KG1 (cell line): ENCODE results near the gene PAFAH2.

Experiments used
- DNase-seq: peaks from one replicate; lab custom pipeline; 2025; lab: John Stamatoyannopoulos, UW

PAFAH2 gene

DNA sequence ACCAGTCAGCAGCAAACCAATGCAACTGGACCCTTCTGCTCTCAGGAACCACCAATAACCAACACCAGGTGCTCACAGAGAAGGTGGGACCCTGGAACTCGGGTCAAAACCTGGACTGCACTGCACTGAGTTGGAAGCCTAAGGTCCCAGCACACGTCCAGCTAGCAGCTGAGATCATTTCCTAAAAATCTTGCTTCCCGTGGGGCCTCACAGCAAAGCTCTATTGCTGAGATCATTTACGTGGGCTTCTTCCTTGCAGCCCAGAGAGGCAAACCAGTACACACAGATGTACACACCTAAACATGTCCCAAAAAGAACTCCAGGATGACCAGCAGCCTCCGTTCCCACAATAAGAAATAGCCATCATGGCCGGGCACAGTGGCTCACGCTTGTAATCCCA lies 68.8 kb downstream of the PAFAH2 start:
- DNase-seq, result no peak

DNA sequence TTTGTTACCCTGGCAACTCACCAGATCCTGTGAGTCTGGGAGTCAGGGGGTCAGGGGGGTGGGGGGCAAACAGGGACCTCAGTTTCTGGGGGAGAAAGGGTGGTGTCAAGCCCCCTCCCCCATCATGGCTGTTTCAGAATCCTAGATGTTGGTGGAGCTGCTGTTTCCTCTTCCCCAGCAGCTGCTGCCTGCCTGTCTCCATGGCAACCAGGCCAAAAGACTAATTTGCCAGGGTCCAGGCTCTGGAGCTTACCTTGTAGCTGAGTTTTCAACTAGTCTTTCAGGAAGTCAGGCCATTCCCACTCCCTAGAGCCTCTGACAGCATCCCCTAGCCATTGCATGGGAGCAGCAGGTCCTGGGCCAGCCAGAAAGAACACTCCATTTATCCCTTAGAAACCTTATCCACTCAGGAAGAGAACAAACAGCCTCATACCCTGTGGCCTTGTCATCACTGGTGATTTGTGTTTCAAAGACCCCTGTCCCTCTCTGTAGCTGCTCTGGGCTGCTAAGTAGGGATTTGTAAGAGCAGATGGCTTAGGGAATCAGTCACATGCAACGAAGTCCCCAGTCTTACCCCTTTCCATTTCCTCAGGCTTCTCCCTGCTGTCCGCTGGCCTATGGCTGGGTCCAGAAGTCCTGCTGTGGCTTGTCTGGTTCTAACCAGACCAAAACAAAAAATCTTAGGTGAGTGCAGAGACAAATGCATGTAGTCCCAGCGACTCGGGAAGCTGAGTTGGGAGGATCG lies 70.2 kb downstream of the PAFAH2 start:
- DNase-seq, result no peak

DNA sequence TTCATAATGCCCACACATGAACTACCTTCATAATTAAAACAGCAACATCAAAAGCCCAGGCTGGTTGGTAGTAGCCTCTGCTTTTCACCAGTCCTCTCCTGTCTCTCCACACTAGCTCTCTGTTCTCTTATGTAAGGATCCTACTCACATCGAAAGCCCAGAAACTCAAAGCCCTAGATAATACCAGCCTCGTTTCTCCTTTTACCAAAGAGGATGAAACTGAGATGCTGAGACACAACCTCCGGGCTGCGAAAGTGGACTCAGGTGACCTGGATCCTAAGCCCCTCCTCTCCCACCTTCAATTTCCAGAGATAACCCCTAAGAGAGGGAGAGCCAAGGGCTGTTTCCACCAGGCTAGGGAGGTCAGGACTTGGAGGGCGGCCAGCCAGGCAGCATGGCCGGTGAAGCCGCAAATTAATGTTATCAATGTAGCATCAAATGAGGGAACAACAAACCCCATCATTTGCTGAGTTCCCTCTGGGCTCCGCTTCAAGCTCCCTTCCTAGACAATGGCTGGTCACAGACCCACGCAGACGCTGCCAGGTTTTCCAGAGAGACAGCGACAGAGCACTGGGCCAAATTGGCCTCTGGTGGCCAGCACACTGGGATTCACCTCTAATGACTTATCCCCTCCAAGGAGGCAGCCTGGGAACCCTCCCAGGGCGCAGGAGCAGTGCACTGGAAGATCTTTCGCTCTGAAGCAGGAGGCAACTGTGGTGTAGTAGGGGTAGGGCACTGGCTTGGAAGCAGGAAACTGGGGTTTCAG lies 70.9 kb downstream of the PAFAH2 start:
- DNase-seq, result no peak

DNA sequence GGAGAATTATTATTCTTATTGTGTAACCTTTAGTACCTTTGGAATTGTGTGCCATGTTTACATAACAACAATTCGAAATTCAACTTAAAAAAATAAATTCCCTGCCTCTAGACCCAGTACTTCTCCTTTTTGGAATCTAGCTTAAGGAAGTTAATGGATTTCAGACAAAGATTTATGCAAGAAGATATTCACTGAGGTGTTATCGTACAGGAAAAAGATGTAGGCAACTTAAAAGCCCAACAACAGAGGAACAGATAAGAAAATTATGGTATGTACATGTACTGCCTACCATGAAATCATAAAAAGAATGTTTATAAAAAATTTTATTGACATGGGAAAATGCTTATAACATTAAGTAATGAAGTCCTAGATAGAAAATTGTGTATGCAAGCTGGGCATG lies 73.4 kb downstream of the PAFAH2 start:
- DNase-seq, result no peak

GRCh38 chr1:25922971-25923552 lies 74.8 kb downstream of the PAFAH2 start:
- no peak for DNase-seq

- DNase-seq, result no peak
Observed at GRCh38 chr1:25922056-25922970, 75.5 kb downstream of the PAFAH2 start.

DNA sequence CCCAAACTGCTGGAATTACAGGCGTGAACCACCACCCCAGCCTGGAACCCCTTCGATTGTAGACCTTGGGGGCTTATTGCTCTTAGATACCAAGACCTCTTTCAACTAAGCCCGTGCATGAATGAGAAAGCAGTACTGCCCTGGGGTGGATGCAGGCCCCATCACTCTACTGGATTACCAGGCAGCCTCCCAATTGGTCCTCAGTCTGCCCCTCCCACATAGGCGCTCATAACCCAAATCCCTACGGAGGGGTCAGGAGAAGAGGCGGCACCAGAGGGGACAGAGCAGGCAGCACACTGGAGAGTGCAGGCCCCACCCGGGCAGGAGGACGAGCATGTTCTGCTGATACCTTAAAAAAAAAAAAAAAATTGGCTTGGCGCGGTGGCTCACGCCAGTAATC lies 79.2 kb downstream of the PAFAH2 start:
- no peak for DNase-seq

DNA sequence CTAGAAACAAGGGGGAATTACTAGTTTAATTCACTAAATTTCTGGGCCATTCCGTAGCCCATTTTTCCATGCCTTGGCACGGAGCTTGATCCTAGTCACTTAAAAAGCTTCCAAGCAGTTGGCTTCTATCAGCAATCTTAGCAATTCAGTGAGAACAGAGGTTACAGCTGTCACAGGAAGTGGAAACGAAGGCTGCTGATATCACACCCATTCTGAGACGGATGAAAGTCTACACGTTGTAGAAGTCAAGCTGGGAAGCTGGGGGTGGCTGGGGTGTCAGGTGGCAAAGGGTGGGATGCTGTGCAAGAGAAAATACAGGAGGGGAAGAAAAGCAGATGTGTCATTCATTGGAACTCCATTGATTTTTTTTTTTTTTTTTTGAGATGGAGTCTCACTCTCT lies 79.9 kb downstream of the PAFAH2 start:
- DNase-seq, result no peak

DNA sequence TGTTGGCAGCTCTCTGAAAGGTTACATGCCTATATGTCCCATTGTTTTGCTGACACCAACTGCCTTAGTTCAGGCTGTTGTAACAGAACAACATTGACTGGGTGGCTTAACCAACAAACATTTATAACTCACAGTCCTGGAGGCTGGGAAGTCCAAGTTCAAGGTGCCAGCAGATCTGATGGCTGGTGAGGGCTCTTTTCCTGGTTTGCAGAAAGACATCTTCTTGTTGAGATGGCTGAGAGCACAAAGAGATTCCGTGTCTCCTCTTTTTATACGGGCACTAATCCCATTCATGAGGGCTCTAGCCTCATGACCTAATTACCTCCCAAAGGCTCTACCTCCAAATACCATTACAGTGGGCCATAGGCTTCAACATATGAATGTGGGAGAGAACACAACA lies 81.4 kb downstream of the PAFAH2 start:
- DNase-seq, result no peak

DNA sequence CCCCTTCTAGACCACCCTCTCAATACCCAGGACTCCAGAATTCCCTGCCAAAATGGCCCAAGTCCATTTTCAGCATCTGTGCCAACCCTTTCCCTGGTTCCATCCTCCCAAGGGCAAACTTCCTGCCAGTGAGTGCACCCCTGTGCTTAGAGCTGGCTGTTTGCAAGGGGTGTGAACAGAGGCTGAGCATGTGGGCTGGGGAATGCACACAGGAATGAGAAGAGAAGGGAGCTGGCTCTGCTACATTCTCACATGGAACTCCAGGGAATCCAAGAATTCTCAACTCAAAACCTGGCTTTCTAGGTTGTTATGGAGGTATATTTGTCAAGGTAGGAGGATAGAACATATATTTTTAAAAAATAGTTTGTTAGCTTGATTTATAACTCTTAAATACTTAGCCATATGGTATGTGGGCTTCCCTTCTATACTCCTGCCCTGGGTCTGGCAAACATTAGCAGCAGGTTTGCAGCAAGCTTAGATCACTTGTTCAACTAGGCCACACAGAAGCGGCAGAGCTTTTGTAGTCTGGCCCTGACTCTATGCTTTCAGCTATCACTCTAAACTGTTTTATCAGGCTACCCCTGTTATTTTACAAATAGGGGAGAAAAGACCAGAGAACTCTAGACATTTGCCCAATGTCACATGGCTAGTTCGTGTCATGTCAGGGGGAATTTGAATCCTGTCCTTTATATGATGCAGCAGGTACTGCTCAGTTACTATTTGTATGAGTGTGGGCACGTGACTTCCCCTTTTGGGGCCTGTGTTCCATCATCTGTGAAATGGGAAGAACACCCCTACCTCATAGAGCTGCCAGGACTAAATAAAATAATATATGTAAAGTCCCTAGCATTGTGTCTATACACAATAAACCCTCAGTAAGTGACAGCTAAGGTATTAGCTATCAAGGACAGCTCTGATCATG lies 83.5 kb downstream of the PAFAH2 start:
- no peak for DNase-seq

DNA sequence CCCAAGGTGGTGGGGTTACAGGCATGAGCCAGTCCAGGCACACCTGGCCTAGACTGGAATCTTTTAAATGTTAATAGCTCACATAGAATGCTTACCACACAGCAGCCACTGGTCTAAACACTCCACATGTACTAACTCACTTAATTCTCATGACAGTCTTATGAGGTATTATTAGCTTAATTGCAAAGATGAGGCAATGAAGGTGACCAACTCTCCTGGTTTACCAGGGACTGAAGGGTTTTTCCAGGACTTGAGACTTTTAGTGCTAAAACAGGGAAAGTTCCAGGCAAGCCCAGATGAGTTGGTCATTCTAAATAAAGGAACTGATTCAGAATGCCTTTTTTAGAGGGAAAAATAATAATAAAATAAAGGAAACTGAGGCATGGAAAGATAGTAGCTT lies 84.7 kb downstream of the PAFAH2 start:
- no peak for DNase-seq

- no peak for DNase-seq
Observed at GRCh38 chr1:25912076-25912831, 85.6 kb downstream of the PAFAH2 start.

- DNase-seq, result no peak
Observed at GRCh38 chr1:25911162-25911561, 86.7 kb downstream of the PAFAH2 start.
